Measurements from ENCODE around the gene IFI27.

DNA sequence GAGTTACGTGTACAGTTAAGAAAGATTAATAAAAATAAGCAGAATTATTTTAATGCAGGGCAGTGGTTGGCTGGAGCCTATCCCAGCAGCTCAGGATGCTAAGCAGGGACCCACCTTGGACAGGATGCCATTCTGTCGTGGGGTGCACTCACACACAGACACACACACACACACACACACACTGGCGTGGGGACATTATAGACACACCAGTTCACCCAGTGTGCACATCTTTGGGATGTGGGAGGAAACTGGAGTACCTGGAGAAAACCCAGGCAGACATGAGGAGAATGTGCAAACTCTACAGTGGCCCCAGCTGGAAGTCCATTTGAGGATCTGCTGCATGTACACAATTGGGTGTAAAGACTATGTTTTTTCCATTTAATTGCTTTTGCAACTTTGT lies 31.7 kb downstream of the IFI27 start:
- TF ChIP-seq, protein P1, sequence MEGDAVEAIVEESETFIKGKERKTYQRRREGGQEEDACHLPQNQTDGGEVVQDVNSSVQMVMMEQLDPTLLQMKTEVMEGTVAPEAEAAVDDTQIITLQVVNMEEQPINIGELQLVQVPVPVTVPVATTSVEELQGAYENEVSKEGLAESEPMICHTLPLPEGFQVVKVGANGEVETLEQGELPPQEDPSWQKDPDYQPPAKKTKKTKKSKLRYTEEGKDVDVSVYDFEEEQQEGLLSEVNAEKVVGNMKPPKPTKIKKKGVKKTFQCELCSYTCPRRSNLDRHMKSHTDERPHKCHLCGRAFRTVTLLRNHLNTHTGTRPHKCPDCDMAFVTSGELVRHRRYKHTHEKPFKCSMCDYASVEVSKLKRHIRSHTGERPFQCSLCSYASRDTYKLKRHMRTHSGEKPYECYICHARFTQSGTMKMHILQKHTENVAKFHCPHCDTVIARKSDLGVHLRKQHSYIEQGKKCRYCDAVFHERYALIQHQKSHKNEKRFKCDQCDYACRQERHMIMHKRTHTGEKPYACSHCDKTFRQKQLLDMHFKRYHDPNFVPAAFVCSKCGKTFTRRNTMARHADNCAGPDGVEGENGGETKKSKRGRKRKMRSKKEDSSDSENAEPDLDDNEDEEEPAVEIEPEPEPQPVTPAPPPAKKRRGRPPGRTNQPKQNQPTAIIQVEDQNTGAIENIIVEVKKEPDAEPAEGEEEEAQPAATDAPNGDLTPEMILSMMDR (IDR thresholded peaks at IDR 0.05; ENCODE audit: low read length), result no peak
- TF ChIP-seq EZH2 (optimal IDR thresholded peaks at IDR 0.05; ENCODE audit: low read depth, low read length), result no peak
